ENCODE data around the gene CDC42BPB. TPM values are rescaled to one million over a fixed set of nuclear protein-coding genes. Genes with fewer than 3 reads are reported as not detected.

The CDC42BPB gene
- total RNA-seq, 2 experiments from 2014 or later: 6.6 to 7.6 TPM

DNA sequence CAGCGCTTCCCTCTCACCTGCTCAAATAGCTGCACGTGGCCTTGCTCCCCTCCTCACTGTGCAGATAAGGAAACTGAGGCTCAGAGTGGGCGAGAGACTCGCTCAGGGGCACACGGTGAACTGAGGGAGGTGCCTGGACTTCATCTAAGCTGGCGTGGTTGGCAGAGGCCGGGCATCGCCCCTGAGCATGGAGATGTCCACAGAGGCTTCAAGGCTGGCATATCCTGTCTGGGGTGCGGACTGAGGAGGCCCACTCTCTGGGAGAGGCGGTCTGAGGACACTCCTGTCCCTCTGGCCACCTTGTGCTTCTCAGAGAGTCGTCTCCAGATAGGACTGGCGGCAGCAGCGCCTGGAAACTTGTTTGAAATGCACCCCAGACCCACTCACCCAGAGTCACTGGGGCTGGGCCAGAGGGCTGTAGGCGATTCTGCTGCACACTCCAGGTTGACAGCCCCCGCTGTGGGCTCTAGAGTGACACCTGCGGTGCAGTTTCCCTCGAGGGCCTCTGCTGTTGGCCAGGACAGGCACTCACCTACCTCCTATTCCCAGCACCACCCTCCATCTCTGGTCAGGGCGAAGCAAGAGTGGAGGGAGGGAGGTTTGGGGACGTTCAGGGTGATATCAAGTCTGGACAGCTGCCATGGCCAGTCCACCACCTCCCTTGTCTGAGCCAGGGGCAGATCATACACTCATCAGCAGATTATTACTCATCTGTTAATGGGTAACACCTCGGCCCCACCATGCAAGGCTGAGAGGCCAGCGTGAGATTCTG is 15.4 kb upstream of the CDC42BPB start:
- Mint-ChIP-seq H3K9me3 (no peaks in the 10 kb centered on the region), H3K4me3 (no peak overlapping the region), H3K4me1 (ENCODE audit: low read depth) (no peaks in the 10 kb centered on the region), H3K27ac (no peak overlapping the region), H3K27me3 (peaks cover 16% of the 10 kb centered on the region), H3K36me3 (ENCODE audit: low read depth) (no peaks in the 10 kb centered on the region)
- Histone ChIP-seq H3K36me3 (ENCODE audit: insufficient read depth, low read length) (no peaks in the 10 kb centered on the region), H3K4me3 (ENCODE audit: low read length) (no peak overlapping the region), H3K4me1 (ENCODE audit: insufficient read depth, low read length) (peaks cover 14% of the 10 kb centered on the region), H3K9me3 (ENCODE audit: control insufficient read depth in 1 of 2, insufficient read depth in 1 of 2, low read length in 2 of 2) (peaks cover 0 to 9% of the 10 kb centered on the region in 2 experiments), H3K27ac (ENCODE audit: low read depth in 1 of 2, low read length in 2 of 2) (no peak overlapping the region), H3K27me3 (ENCODE audit: control insufficient read depth in 1 of 2, insufficient read depth in 2 of 2, low read length in 2 of 2) (peaks cover 0 to 2% of the 10 kb centered on the region in 2 experiments)
- CTCF ChIA-PET: no interaction called here
- TF ChIP-seq, protein P1, sequence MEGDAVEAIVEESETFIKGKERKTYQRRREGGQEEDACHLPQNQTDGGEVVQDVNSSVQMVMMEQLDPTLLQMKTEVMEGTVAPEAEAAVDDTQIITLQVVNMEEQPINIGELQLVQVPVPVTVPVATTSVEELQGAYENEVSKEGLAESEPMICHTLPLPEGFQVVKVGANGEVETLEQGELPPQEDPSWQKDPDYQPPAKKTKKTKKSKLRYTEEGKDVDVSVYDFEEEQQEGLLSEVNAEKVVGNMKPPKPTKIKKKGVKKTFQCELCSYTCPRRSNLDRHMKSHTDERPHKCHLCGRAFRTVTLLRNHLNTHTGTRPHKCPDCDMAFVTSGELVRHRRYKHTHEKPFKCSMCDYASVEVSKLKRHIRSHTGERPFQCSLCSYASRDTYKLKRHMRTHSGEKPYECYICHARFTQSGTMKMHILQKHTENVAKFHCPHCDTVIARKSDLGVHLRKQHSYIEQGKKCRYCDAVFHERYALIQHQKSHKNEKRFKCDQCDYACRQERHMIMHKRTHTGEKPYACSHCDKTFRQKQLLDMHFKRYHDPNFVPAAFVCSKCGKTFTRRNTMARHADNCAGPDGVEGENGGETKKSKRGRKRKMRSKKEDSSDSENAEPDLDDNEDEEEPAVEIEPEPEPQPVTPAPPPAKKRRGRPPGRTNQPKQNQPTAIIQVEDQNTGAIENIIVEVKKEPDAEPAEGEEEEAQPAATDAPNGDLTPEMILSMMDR (IDR thresholded peaks at IDR 0.05): no peak
- POLR2A ChIA-PET: no interaction called here
- DNase-seq: no peak
- no peak for ATAC-seq (ENCODE audit: poor library complexity)
- intact Hi-C loops (cut with DNase I, micrococcal nuclease): no loop called here

DNA sequence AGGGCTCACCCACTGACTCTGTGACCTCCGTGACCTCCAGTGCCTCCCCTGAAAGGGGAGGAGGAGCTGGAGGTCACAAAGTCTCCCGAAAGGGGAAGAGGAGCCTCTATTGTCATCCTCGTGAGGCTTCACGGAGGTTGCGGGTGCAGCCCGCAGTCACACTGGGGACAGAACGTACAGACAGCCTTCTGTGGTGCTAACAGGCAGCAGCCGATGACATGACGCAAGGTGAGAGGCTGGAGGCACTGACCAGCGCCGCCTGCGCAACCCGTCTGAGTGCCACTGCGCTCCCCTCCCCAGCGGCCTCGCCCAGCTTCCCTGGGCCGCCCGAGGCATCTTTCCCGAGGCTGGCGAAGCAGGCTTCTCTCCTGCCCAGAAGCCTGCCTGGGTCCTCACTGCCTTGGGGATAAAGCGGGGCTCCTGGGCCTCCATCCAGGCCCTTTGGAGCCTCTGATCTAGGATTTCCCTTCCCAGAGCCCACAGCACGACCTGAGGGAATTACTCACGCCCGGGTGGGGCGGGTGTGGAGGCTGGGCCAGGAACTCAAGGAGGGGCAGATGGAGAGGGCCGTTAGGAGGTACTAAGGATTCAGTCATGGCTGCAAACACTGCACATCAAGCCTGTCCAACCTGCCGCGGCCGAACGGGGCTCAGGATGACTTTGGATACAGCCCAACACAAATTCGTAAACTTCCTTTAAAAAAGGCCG is 14.3 kb upstream of the CDC42BPB start:
- no peak overlapping the region for H3K27ac Mint-ChIP-seq
- DNase-seq: no peak
- ChIA-PET POLR2A (interaction anchor here (0.6 kb wide), 1 partner anchor 907 kb away, joined by 3 read pairs; no protein-coding TSS in a partner anchor), CTCF (no interaction called here)
- H3K9me3 Mint-ChIP-seq: no peaks in the 10 kb centered on the region
- peaks cover 0 to 2% of the 10 kb centered on the region in 2 experiments for H3K27me3 ChIP-seq (ENCODE audit: control insufficient read depth in 1 of 2, insufficient read depth in 2 of 2, low read length in 2 of 2)
- peaks cover 0 to 9% of the 10 kb centered on the region in 2 experiments for H3K9me3 ChIP-seq (ENCODE audit: control insufficient read depth in 1 of 2, insufficient read depth in 1 of 2, low read length in 2 of 2)
- no peak overlapping the region for H3K4me3 Mint-ChIP-seq
- no peaks in the 10 kb centered on the region for H3K4me1 Mint-ChIP-seq (ENCODE audit: low read depth)
- H3K36me3 ChIP-seq (ENCODE audit: insufficient read depth, low read length): no peaks in the 10 kb centered on the region
- no peak overlapping the region for H3K4me3 ChIP-seq (ENCODE audit: low read length)
- H3K4me1 ChIP-seq (ENCODE audit: insufficient read depth, low read length): peaks cover 14% of the 10 kb centered on the region
- H3K27ac ChIP-seq (ENCODE audit: low read depth in 1 of 2, low read length in 2 of 2): no peak overlapping the region
- no peak for ATAC-seq (ENCODE audit: poor library complexity)
- TF ChIP-seq, protein P1 (IDR thresholded peaks at IDR 0.05): no peak
- intact Hi-C loops (cut with DNase I, micrococcal nuclease): no loop called here
- no peaks in the 10 kb centered on the region for H3K36me3 Mint-ChIP-seq (ENCODE audit: low read depth)
- peaks cover 16% of the 10 kb centered on the region for H3K27me3 Mint-ChIP-seq

- H3K27me3 Mint-ChIP-seq: peaks cover 16% of the 10 kb centered on the region
- Histone ChIP-seq H3K9me3 (ENCODE audit: control insufficient read depth in 1 of 2, insufficient read depth in 1 of 2, low read length in 2 of 2) (peaks cover 0 to 6% of the 10 kb centered on the region in 2 experiments), H3K27ac (ENCODE audit: low read depth in 1 of 2, low read length in 2 of 2) (no peak overlapping the region), H3K36me3 (ENCODE audit: insufficient read depth, low read length) (no peaks in the 10 kb centered on the region), H3K4me1 (ENCODE audit: insufficient read depth, low read length) (peaks cover 12% of the 10 kb centered on the region), H3K4me3 (ENCODE audit: low read length) (no peak overlapping the region), H3K27me3 (ENCODE audit: control insufficient read depth in 1 of 2, insufficient read depth in 2 of 2, low read length in 2 of 2) (peaks cover 0 to 2% of the 10 kb centered on the region in 2 experiments)
- H3K9me3 Mint-ChIP-seq: no peaks in the 10 kb centered on the region
- TF ChIP-seq, protein P1 (IDR thresholded peaks at IDR 0.05): no peak
- no peak overlapping the region for H3K27ac Mint-ChIP-seq
- ATAC-seq (ENCODE audit: poor library complexity) (no peak), DNase-seq (no peak)
- ChIA-PET POLR2A (interaction anchor here (0.6 kb wide), 1 partner anchor 906 kb away, joined by 3 read pairs; no protein-coding TSS in a partner anchor), CTCF (no interaction called here)
- no peaks in the 10 kb centered on the region for H3K36me3 Mint-ChIP-seq (ENCODE audit: low read depth)
- intact Hi-C loops (cut with DNase I, micrococcal nuclease): no loop called here
- no peak overlapping the region for H3K4me3 Mint-ChIP-seq
- H3K4me1 Mint-ChIP-seq (ENCODE audit: low read depth): no peaks in the 10 kb centered on the region
These were observed 13.7 kb upstream of the CDC42BPB start for GRCh38 chr14:103070971-103071542.
